HG02885 (cell line): ENCODE measurements around the gene CBLB.

Experiments
- ATAC-seq: cut with Tn5 transposase; IDR thresholded peaks from one replicate; pipeline ENCODE4 v1.9.1; 2021; ENCODE audit warnings: mild to moderate bottlenecking; ENCODE audit not compliant: unreplicated experiment, poor library complexity

The CBLB gene

DNA sequence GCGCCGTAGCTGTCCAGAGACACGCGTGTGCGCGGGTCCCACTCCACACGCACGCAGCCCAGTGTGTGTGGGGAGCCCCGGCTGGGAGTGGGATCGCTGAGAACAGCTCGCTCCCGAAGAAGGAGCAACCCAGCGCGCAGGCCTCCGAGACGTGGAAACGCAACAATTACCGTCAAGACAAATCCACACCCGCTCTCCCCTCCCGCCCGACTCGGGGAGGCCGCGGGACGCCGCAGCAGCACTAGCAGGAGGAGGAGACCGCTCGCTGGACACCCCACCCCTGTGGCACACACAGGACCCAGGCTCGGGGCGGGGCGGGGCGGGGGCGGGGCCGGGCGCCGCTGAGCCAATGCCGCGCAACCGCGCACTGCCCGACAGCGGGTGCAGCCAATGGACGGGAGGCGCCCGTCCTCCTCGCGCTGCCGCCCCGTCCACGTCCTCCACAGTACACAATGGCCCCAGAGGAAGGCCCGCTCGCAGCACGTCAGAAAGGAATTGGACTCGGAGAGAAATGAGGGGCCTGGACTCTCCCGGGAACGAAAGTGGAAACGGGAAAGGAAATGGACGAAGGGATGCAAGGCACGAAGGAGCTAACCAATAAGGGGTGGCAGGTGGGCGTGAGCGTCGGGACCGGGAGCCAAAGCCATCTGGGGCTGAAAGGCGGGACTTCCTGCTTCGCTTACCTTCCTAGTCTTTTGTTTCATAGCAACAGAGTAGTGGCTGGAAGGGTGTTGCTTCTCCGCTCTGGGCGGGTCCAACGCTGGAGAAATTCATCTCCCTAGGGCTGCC, at the start of gene CBLB:
TSS of gene CBLB (minus strand) at position 271 of the 789 bp plus-strand sequence. CDS start 1,435 bp downstream, outside the sequence.
- ATAC-seq = peak; percentile 84

DNA sequence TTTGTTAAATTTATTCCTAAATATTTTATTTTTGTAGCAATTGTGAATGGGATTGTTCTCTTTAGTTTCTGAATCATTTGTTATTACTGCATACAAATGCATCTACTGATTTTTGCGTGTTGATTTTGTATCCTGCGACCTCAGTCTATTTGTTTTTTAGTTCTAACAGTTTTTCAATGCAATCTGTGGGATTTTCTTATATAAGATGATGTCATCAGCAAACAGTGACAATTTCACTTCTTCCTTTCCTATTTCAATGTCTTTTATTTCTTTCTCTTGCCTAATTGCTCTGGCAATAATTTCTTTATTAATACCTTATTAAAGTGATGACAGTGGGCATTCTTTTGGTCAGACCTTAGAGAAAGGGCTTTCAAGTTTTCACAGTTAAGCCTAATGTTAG, 48.0 kb upstream of the CBLB start:
- no peak for ATAC-seq

DNA sequence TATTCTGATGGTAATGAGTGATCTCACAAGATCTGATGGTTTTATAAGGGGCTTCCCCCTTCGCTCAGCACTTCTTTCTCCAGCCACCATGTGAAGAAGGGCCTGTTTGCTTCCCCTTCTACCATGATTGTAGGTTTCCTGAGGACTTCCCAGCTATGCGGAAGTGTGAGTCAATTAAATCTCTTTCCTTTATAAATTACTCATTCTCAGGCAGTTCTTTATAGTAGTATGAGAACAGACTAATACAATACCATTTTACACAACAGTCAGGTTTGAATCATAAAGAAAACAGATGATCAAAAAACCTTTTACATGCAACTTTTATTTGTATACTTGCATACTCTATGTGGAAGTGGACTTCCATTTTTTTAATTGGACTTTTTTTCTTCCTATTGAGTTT, 46.7 kb upstream of the CBLB start:
- no peak for ATAC-seq

DNA sequence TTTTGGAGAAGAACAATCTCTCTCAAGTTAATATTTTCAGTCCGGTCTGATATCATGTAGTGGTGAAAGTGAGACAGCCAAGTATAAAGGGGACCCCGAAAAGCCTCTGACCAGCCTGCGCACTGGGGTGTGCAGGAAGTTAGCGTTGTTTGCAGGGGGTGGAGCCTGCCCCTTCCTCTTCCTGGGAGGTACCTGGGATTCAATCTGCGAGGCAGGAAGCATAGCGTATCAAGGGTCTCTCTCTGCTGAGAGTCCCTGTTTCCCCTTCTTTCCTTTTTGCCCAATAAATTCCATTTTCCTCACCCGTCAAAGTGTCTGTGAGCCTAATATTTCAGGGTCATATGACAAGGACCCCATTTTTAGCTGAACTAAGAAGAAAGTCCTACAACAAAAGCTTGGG, 44.8 kb upstream of the CBLB start:
- no peak for ATAC-seq

DNA sequence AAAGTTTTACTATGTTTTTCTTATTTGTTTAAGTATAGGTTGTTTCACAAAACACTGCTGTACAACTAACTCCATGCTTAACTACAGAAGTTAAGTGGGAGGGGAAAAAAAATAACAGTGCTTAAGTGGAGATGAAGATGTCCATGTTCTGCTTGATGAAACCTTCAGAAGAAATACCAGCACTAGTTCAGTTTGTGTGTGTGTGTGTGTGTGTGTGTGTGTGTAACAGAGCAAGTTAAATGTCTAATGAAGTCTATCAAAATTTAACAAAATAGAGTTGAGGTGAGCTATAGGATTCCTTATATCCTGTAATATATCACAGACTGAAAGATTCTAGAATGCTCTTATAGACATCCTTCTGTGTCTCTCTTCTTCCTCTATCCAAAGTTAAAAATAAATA, 44.1 kb upstream of the CBLB start:
- ATAC-seq = no peak

DNA sequence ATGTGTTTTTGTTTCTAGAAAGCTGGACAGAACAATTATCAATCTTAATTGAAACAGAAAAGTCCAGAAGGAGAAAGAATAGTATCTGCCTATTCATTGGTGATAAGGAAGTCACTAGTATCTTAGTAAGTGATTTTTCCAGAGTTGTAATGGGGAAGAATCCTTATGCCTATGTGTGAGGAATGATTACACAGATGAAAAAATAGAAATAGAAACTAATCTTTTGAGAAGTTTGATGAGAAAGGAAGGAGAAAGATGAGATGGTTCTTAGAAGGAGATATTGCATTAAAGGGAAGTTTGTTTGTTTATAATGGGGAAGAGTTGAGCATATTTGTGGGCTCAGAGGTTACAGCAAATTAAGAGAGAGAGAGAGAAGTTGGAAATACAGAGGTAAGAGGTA, 42.7 kb upstream of the CBLB start:
- ATAC-seq = no peak

DNA sequence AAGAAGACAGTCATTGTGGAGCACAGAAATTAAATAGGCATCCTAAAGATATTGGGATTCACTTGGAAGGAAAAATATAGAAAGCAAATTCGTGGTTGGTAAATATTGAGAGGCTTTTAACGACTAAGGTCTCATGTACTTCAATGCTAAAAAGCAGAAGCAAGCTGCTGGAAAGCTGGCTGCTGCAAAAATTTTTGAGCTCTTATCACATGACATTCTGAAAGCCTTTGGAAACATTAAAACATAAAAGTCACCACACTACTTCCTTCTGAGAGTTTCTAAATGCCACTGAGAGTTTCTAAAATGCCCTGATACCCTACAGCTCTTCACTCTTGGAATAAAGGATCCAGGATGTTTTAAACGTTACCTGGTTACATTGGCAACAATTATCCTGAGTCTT, 39.0 kb upstream of the CBLB start:
- ATAC-seq = peak; percentile 74

DNA sequence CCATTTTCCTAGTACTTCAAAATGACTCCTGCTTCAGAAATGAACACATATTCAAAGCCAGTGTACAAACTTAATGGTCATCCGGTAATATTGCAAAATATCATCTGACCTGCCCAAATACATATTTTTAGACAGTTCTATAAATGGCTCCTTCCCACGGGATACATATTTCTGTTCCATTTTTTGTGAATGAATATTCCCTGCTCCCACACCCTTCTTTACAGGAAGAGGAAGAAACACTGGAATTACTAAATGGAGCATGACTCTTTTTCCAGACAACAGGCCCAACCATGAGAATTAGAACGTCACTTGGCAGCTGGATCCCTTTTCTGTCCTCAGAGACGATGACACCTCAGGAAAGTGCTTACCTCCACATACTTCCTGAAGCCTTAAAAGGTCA, 38.0 kb upstream of the CBLB start:
- ATAC-seq = no peak

DNA sequence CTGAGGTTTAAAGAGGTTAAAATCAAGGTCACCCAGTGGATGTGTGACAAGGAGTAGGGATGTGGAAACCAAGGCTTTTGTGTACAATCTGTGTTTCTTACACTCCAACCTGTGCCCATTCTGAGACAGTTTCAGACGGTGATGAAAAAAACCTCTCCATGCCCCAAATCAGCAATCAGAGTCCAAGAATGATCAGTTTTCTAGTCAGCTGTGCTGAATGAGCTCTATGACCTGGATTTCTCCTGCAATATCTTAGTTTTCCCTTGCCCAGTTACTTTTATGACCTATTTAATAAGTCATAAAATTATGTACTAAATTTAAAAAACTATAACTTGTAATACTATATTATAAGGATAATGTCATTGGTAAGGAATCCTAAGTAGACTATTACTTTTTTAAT, 37.5 kb upstream of the CBLB start:
- ATAC-seq = no peak

DNA sequence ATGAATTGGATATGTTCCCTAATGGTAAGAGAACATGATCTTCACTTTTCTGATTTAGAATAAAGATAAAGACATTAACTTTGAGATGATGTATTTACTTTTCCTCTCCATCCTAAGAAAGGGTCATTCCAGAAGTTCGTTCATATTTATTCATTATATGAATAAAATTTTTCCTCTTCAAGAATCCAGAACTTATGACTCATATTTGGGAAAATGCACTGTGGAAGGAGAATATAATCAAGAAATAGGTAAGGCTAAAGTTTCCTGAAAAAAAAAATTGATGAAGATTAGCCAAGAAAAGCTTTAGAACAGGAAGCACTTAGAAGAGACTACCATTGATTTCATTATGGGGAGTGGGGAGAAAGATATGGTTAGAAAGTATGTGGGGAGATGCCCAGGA, 36.5 kb upstream of the CBLB start:
- no peak for ATAC-seq

DNA sequence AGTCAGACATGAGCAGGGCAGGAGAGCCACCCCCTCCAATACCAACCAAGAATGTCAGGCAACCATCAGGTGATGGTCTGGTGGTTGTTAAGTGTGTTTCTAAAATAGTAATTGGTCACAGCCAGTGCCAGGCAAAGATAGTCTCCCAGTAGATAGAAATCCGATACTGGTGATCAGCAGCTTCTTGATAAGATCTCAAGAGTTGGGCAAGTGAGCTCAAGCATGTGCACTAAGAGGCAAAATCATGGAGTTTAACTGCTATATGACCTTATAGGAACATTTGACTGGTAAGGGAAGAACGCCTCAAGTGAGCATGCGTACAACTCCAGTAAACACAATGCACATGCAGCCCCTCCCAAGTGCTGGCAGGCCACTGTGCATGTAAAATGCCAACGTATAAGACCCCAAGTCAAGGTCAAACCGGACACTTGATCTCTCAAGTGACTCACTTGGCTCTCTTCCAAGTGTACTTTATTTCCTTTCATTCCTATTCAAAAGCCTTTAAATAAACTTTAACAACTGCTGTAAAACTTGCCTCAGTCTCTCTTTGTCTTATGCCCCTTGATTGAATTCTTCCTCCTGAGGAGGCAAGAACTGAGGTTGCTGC, 36.0 kb upstream of the CBLB start:
- ATAC-seq = no peak

DNA sequence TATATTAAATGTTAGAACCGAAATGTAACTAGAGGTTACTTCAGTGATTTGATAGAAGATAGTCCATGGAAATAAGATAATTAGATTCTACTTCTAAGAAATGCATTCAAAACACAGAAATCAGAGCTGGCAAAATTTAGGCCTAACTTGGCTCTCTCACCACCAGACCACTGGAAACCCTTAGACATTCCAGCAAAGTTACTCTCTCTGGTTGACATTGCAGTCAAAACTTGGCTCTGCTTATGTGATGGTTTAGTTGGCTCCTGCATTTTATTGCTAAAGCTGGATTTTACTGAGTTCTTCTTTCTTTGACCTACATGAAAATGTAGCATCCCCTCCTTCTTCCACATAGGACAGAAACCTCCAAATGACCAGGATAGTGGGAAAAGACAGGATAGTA, 35.4 kb upstream of the CBLB start:
- no peak for ATAC-seq

DNA sequence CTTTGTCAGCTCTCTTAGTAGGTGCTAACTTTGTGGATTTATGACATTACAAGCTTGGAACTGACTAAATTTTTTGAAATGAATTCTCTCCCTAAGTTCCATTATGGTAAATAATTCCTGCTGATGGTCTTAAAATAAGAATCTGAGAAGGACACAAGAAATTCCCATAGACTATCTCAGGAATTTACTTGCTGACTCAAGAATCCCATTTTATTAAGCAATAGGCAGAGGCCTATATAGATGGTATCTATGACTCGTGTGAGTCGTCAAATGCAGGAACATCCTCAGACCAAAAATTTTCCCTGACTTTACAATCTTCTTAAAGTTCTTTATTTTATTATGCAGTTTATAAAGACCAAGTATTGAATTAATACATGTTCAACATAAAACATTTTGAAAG, 30.7 kb upstream of the CBLB start:
- ATAC-seq = no peak

DNA sequence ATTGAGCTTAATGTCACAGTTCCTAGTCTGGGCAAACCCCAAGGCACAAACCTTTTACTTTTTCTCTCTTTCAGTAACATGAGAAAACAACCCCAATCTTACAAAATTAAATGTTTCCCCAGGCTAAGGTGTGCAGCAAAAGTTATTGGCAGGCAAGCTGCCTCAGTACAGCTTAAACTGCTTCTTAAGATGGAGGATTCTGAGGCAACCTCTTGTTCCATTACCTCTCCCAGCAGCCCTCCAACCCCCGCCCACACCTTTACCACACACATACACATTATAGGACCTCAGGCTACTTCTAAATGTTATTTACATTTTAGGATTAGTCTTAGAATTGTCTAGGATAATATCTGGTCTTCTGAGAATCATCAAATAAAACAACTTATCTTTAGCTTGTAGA, 22.3 kb upstream of the CBLB start:
- no peak for ATAC-seq

DNA sequence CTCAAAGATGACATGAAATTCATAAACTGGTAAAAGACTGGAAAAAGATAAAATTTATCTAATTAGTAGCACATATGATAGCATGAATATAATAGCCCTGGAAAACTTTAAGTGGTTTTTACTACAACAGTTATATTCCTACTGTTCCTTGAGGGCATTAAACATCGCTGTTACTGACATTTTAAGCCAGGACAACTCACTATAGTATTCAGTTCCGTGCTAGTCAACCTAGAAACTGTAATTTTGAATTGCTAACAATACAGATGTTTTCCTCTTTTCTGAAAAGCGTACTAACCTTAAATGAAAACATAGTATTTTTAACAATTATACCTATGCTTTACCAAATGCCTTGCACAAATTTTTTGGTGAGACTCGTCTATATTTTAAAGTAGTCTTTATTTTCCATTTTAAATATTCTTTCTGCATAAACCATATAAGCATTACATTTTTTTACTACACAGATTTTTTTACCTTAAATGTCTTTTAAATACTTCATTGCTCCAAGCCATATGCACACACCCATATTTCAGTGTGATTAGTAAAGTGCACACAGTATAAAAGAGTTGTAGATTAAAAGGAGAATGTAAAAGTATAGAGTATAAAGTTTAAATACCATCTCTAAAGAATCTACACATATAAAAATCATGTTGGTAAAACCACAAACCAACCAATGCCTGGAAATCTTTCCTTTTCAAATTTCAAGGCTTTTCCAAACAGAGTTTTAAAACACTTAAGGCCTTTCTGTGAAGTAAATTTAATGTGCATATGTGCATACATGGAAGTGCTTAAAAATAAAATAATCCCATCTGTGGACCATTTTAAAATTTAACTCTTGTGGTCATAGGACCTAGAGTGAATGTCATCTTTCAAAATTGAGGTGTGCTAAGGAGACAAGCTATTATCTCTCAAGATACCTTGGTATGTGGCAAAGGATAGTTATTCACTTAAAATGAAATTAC, 20.1 kb upstream of the CBLB start:
- ATAC-seq = no peak

DNA sequence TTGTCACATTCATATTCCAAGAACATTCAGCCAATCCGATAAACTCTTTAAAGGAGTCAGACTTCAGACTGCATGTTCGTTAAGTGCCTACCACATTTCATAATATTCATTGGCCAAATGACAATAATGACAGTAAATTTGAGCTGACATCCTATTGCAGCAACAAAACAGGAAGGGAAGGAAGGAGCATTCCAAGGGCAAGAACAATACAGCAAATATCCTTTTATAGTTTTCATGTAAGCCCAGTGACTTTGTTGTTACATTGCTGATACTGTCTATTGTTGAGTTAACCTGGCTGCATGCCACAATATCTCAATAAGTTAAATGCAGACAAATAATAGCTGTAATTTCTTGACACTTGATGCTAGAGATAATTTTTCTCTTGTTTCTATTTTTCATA, 16.4 kb upstream of the CBLB start:
- no peak for ATAC-seq

DNA sequence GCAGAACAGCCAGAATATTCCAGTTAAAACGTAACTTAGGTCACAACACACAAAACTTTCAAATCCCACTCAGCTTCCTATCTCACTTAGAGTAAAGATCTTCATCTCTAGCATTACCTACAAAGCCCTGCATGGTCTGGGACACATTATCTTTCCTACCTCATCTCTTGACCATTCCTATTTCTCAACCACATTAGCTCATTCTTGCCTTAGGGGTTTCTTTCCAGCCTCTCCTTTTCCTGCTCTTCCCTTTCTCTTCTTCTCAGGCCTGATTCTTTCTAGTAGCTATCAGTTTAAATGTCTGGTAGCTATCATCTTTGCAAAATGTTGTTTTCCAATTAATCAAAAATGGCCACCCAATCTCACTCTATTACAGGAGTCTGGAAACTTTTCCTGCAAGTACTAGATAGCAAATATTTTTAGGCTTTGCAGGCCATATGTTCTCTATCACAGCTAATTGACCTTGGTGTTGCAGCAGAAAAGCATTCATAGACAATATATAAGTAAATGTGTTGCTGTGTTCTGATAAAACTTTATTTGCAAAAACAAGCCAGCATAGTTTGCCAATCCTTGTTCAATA, 15.1 kb upstream of the CBLB start:
- ATAC-seq = no peak

DNA sequence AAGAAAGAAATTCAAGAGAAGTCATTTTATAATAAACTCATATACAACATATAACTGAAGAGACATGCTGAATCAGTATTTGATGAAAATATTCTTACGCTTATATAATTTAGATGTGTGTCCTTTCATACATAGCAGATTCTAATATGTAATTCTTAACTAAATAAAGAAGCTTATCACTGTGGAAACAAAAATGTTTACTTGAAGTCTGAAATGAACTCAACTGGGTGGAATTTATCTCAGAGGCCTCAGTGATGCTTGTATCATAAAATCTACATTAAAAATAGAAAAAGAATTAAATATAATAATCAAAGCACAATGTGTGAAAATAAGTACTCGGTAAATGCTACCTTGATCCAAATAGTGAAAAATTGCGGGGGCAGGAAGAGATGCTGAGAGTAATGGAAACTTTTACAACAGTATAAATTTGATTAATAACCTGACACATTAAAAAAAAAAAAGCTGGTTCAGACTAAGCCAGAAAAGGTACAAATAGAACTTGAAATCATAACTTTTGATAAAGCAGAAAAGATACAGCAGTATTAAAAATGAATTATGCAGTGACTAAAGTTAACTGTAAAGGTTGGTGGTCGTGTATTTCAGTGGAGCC, 12.0 kb upstream of the CBLB start:
- no peak for ATAC-seq

DNA sequence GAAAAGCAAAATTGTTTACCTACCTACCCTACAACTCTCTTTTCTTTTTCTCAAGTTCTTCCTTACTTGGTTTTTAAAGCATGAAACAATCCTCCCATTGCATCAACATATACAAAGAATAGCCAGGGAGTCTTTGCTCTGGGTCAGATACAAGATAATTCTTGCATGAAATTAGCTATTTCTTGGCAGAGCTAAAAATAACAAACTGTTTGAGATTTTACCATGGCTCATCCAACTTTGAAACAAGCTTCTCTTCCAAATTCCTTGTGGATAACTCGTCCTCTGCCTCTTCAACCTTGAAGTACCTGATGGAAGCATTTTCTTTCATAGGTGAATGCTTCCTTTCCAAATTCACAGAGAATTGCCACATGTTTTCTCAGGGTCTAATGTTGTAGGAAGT, 9.2 kb upstream of the CBLB start:
- no peak for ATAC-seq

DNA sequence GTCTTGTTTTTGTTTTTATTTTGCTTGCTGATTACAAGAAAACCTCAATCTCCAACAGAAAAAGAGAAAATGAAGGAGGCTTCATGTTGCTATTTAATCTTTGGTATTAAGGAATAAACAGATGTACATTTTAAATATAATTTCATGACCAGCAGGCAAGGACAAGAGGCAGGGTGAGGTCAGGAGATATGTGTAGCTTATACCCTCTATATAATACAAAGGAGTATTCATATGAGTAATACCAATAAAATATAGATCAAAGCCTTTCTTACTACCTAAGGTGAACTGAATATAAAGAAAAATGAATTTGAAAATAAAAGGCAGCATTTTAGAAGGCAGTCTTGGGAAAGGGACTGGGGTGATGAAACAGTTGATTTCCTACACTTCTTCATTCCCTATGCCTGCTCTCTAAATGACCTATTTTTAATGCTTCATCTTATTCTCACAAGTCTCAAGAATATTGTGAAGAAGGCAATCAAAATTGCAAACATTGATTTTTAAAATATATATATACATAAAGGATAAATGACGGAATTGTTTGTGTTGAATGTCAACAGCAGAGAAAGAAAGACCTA, 8.6 kb upstream of the CBLB start:
- ATAC-seq = no peak
